Esophagus (tissue), 2 donors: ENCODE data around the gene PTGDS. TPM values are rescaled to one million over a fixed set of nuclear protein-coding genes. Genes with fewer than 3 reads are reported as not detected.

ENCODE experiments used
- H3K27ac ChIP-seq, 2 donors: one replicate each; pipeline ENCODE4 v1.5.1; 2013; ENCODE audit warnings: low read depth in 2 of 2, mild to moderate bottlenecking in 2 of 2, inconsistent platforms in 1 of 2, low read length in 1 of 2, moderate library complexity in 1 of 2
- H3K27me3 ChIP-seq, 2 donors: one replicate each; pipeline ENCODE4 v1.6.1; 2013; ENCODE audit warnings: low read length in 2 of 2, control low read depth in 1 of 2, mild to moderate bottlenecking in 1 of 2; ENCODE audit not compliant: insufficient read depth in 2 of 2, control insufficient read depth in 1 of 2
- H3K36me3 ChIP-seq, 2 donors: one replicate each; pipeline ENCODE4 v1.6.1; 2013; ENCODE audit warnings: low read length in 1 of 2; ENCODE audit not compliant: control insufficient read depth in 2 of 2, insufficient read depth in 2 of 2
- H3K4me1 ChIP-seq, 2 donors: one replicate each; pipeline ENCODE4 v1.6.1; 2013; ENCODE audit warnings: low read length in 1 of 2; ENCODE audit not compliant: control insufficient read depth in 2 of 2, insufficient read depth in 2 of 2
- H3K4me3 ChIP-seq, 2 donors: one replicate each; pipeline ENCODE4 v1.5.1; 2013; ENCODE audit warnings: low read length in 2 of 2, mild to moderate bottlenecking in 2 of 2, low read depth in 1 of 2, moderate library complexity in 1 of 2
- H3K9me3 ChIP-seq, 2 donors: one replicate each; pipeline ENCODE4 v1.6.1; 2013; ENCODE audit warnings: mild to moderate bottlenecking in 2 of 2, low read depth in 1 of 2, low read length in 1 of 2, moderate library complexity in 1 of 2; ENCODE audit not compliant: control insufficient read depth in 2 of 2, insufficient read depth in 1 of 2
- WGBS, 2 donors: extraction: QIAGEN DNeasy Blood & Tissue Kit; methylation state at CpG; one replicate each; pipeline ENCODE4 v1.1.7; 2013; 5-methylcytosine and 5-hydroxymethylcytosine counted together
- polyA plus RNA-seq, 2 donors: library from polyadenylated mRNA; stranded (reverse); fragments of 200-250 nt; gene quantifications; one replicate each; pipeline ENCODE4 v1.2.3, GENCODE V29; 2013
- donor health status: healthy with polysubstance abuse.
- donor health status: Bipolar disorder and iron deficiency.

PTGDS gene
- polyA plus RNA-seq, 2 donors = 18.4 to 42.3 TPM

DNA sequence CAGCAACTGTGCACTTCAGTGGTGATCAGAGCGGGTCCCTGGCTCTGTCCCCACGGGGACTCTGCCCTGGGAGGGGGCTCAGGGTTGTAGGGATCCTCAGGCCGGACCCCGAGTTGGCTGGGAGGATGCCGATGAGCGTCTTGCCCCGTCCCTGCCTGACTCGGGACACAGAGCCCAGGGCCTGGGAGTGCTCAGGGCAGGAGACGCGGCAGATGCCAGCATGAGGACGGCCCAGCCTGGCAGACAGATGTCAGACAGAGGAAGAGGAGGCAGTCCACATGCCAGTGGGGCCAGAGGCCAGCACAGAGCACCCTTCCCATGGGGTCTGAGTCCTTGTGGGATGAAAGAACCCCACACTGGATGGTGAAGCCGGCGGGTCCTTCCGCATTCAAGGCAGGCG is 14.0 kb upstream of the PTGDS start:
- Histone ChIP-seq H3K27ac (peak overlapping the region in 1 of 2 donors; percentile 6), H3K36me3 (no peaks in the 10 kb centered on the region), H3K4me1 (peaks cover 6 to 17% of the 10 kb centered on the region in 2 donors), H3K4me3 (no peak overlapping the region), H3K9me3 (no peaks in the 10 kb centered on the region), H3K27me3 (no peaks in the 10 kb centered on the region)
- WGBS, 2 donors = 77 to 85% methylated on average over 15 of the region's 15 CpGs

DNA sequence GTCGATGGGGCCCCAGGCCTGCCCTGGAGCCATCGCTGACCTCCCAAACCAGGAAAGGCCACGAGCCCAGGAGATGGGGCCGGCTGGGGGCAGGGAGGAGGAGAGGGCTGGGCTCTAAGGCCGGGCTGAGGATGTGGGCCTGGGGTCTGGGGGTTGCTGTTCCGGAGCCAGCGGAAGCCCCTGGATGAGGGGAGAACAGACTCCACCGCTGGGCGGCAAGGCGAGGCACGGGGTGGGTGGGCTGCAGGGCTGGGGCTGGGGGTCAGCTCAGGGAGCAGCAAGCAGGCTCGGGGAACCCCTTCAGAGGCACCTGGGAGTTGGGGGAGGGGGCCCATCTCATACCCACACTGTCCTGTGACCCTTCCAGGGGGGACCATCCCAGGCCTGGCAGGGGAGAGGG is 13.6 kb upstream of the PTGDS start:
- WGBS, 2 donors = 83 to 88% methylated on average over 12 of the region's 12 CpGs
- Histone ChIP-seq H3K27ac (no peak overlapping the region), H3K27me3 (no peaks in the 10 kb centered on the region), H3K36me3 (no peaks in the 10 kb centered on the region), H3K4me1 (peaks cover 6 to 17% of the 10 kb centered on the region in 2 donors), H3K9me3 (no peaks in the 10 kb centered on the region), H3K4me3 (no peak overlapping the region)

DNA sequence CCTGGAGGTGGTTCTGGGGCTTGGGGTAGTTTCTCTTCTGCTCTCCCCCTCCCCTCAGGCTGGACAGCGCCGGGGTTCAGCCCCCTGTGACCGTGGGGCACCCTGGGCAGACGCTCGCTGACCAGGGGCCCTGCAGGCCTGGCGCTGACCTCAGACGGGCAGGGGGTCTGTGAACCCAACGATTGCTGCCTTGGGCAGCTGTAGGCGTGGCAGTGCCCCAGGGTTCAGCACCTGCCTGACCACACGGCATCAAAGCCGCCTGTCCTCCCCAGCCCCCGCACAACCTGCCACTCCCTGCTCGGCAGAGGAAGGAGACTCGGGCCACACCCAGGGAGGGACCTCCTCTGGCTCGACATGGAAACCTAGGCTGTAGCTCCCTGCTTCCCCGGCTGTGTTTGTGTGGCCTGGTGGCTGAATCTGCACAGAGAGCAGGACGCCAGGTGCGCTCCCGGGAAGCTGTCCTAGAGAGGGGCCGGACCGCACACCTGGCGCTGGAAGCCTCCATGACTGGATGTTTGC is 13.1 kb upstream of the PTGDS start:
- Histone ChIP-seq H3K36me3 (no peaks in the 10 kb centered on the region), H3K27me3 (no peaks in the 10 kb centered on the region), H3K27ac (no peak overlapping the region), H3K4me3 (no peak overlapping the region), H3K9me3 (no peaks in the 10 kb centered on the region), H3K4me1 (peaks cover 6 to 17% of the 10 kb centered on the region in 2 donors)
- 49 to 56% methylated on average over 20 to 22 of the region's 22 CpGs for WGBS, 2 donors

DNA sequence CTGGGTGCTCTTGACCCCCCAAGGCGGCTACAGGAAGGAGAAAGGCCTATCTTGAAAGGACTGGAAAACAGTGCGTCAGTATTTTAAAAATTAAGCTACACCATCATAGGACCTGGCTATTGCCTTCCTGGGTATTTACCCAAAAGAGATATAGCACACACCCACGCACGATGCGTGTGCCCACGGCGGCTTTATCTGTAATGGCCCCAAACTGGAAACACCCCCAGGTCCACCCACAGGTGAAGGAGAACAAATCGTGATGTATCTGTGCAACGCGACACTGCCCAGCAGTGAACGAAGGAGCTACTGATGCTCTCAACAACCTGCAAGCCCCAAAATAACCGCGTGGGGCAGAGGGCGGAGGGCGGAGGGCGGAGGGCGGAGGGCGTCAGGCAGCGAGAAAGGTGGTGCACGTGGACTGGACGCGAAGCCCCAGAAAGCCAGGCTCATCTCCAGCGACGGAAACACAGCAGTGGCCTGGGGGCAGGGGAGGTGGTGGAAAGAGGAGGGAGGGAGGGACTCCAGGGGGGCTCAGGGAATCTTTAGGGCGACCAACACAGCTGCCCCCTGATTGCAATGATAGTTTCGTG is 12.4 kb upstream of the PTGDS start:
- Histone ChIP-seq H3K36me3 (no peaks in the 10 kb centered on the region), H3K9me3 (no peaks in the 10 kb centered on the region), H3K4me3 (no peak overlapping the region), H3K27me3 (no peaks in the 10 kb centered on the region), H3K27ac (no peak overlapping the region), H3K4me1 (peaks cover 6 to 17% of the 10 kb centered on the region in 2 donors)
- 79 to 87% methylated on average over 26 of the region's 26 CpGs for WGBS, 2 donors

DNA sequence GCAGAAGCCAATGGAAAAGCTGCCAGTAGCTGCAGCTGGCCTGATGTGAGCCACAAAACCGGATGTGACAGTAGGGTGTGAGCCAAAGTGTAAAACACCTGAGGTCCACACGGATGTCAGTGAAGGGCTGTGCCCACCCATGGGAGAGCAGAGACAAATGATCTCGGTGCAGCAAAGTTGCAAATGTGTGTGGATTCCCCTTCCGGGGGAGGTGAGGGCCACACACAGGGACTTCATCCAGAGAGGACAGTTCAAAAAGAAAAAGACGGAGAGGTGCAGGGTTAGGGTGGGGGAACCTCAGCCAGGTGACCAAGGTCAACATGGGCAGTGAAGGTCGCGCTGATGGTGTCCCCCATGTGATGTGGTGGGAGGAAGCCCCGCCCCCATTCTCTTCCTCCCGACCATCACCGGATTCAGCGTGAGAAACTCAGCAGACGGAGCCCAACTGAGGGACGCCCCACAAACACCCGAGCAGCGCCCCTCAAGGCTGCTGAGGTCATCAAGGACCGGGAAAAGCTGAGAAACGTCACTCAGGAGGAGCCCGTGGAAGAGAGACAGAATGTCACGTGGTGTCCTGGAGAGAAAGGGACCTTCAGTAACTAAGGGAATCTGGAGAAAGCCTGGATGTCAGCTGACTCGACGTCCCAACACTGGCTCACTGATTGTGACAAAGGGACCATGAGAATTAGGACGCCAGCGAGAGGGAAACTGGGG is 11.4 kb upstream of the PTGDS start:
- no peak overlapping the region for H3K27ac ChIP-seq
- no peaks in the 10 kb centered on the region for H3K9me3 ChIP-seq
- peaks cover 5 to 16% of the 10 kb centered on the region in 2 donors for H3K4me1 ChIP-seq
- no peaks in the 10 kb centered on the region for H3K36me3 ChIP-seq
- WGBS, 2 donors = 21 to 26% methylated on average over 23 of the region's 23 CpGs
- H3K27me3 ChIP-seq = no peaks in the 10 kb centered on the region
- H3K4me3 ChIP-seq = no peak overlapping the region

DNA sequence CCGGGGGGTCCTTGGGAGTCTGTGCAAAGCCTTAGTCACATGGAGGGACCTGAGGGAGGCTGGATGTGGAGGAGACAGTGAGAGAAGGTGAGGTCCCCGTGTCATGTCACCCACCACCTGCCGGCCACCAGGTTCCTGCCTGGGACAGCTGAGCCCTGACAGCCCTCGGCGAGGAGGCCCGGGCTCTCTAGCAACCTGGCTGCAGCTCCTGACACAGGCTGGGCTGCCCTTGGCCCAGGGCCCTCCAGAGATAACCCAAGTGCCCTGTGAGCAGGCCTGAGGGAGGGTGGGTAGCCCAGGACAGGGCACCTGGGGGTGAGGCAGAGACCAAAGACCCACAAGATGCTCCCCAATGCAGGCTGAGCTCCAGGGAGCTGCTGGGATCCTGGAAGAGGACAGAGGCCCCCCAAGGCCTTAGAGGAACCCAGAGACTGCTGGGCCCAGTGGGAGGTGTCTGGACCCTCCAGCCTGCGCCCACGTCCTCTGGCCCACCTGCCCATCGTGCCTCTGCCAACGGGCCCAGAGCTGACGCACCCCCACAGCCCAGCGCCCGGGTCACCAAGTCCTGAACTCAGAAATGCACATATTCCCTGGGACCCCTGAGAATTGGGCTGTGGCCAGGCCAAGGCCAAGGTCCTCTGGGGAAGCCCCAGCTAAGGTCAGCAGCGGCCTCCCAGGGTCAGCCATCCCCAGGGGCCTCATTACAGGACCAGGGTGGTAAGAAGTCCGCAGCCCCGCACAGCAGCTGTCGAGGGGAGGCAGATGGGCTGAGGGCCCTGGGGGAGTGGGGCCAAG is 8.8 kb upstream of the PTGDS start:
- no peaks in the 10 kb centered on the region for H3K27me3 ChIP-seq
- no peak overlapping the region for H3K27ac ChIP-seq
- 81 to 82% methylated on average over 17 of the region's 17 CpGs for WGBS, 2 donors

DNA sequence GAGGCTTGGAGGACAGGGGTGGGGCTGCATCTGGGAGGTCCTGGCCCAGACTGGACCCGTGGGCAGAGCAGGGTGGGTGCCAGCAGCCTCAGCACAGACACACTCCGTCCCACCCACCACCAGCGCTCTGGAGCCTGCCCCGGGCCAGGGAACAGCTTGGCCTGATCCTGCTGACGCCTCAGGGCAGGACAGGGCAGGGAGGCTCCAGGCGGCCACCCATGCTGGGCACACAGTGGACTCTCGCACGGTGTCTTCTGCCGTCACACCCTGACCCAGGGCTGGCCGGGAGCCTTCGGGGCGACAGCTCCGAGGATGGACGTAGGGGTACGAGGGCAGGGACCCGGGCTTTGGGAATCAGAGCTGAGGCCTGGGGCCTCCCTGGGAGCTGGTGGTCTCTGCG is 8.2 kb upstream of the PTGDS start:
- WGBS, 2 donors = 71 to 76% methylated on average over 17 of the region's 17 CpGs
- Histone ChIP-seq H3K4me3 (no peak overlapping the region), H3K36me3 (no peaks in the 10 kb centered on the region), H3K27ac (no peak overlapping the region), H3K9me3 (no peaks in the 10 kb centered on the region), H3K4me1 (peaks cover 5% of the 10 kb centered on the region in 2 donors), H3K27me3 (no peaks in the 10 kb centered on the region)

More for the DNA sequence above, 8.8 kb upstream of the PTGDS start:
- Histone ChIP-seq H3K4me1 (peaks cover 4 to 8% of the 10 kb centered on the region in 2 donors), H3K9me3 (no peaks in the 10 kb centered on the region), H3K36me3 (no peaks in the 10 kb centered on the region), H3K4me3 (no peak overlapping the region)

DNA sequence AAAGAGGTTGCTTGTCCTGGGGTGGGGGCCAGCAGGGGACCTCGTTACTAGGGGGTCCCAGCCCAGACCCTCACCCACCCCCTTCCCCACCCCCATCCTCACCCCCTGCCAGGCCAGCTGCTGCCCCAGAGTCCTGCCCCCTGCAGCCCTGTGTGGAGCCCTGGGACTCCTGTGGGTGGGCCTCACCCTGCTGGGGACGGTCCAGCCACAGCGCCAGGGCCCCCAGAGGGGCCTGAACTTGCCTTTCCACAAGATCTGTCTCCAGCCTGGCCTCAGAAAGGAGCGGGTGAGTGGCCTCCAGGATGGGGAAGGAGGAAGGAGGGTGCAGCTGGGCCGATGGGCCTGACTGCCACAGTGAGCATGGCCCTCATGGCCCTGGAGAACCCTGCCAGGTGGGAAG is 7.5 kb upstream of the PTGDS start:
- no peaks in the 10 kb centered on the region for H3K27me3 ChIP-seq
- no peaks in the 10 kb centered on the region for H3K9me3 ChIP-seq
- no peaks in the 10 kb centered on the region for H3K36me3 ChIP-seq
- peaks cover 4 to 5% of the 10 kb centered on the region in 2 donors for H3K4me1 ChIP-seq
- H3K27ac ChIP-seq = no peak overlapping the region
- WGBS, 2 donors = 70 to 72% methylated on average over 5 of the region's 5 CpGs
- H3K4me3 ChIP-seq = no peak overlapping the region

DNA sequence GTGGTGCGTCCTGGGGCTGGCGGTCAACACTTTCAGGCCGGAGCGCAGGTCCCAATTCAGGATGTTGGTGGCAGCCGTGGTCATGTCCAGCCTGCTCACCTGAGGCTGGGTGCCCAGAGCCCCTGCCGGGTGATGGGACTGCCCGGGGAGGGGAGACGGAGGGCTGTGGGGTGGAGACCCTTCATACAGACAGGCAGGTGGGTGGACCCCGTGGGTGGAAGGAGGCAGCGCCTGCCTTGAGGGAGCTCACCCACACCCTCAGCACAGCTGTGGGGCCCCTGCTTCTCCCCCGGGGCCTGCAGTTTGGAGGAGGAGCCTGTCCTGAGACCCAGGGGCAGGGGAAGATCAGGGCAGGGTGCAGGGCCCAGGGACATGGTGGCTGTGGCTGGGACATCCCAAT is 6.9 kb upstream of the PTGDS start:
- Histone ChIP-seq H3K4me3 (no peak overlapping the region), H3K27ac (no peak overlapping the region), H3K36me3 (no peaks in the 10 kb centered on the region), H3K4me1 (peaks cover 7 to 9% of the 10 kb centered on the region in 2 donors), H3K9me3 (no peaks in the 10 kb centered on the region), H3K27me3 (no peaks in the 10 kb centered on the region)
- 84 to 86% methylated on average over 9 to 11 of the region's 11 CpGs for WGBS, 2 donors
